ENCODE data around the gene H2BK1. TPM values are rescaled to one million over a fixed set of nuclear protein-coding genes. Genes with fewer than 3 reads are reported as not detected.

H2BK1 gene
- total RNA-seq, 6 experiments from 2014 or later, result not detected

- Histone ChIP-seq H3K4me1 (no peaks in the 10 kb centered on the region), H3K27ac (no peak overlapping the region), H3K27me3 (peaks cover 0 to 4% of the 10 kb centered on the region in 2 donors), H3K9me3 (no peaks in the 10 kb centered on the region), H3K36me3 (no peaks in the 10 kb centered on the region), H3K4me3 (no peak overlapping the region)
- intact Hi-C loops (cut with DNase I), result loop anchor here in 1 of 2 donors (10.0 kb wide), 1 partner anchor 50 kb away; no protein-coding TSS in a partner anchor
- ATAC-seq, result peak in 2 of 4 donors; percentile 13 to 21
- WGBS (ENCODE audit: insufficient coverage, low coverage, low lambda C conversion rate, missing lambda C conversion rate), result 30% methylated on average over 21 of the region's 77 CpGs
- peak in 1 of 3 donors; percentile 41 for DNase-seq
- TF ChIP-seq, protein P1, sequence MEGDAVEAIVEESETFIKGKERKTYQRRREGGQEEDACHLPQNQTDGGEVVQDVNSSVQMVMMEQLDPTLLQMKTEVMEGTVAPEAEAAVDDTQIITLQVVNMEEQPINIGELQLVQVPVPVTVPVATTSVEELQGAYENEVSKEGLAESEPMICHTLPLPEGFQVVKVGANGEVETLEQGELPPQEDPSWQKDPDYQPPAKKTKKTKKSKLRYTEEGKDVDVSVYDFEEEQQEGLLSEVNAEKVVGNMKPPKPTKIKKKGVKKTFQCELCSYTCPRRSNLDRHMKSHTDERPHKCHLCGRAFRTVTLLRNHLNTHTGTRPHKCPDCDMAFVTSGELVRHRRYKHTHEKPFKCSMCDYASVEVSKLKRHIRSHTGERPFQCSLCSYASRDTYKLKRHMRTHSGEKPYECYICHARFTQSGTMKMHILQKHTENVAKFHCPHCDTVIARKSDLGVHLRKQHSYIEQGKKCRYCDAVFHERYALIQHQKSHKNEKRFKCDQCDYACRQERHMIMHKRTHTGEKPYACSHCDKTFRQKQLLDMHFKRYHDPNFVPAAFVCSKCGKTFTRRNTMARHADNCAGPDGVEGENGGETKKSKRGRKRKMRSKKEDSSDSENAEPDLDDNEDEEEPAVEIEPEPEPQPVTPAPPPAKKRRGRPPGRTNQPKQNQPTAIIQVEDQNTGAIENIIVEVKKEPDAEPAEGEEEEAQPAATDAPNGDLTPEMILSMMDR (IDR thresholded peaks at IDR 0.05), result no peak
- no peak for TF ChIP-seq POLR2A (IDR thresholded peaks at IDR 0.05)
These were observed 35.8 kb downstream of the H2BK1 start for GRCh38 chr7:151174246-151175046.

- 78% methylated on average over 20 of the region's 43 CpGs for WGBS (ENCODE audit: insufficient coverage, low coverage, low lambda C conversion rate, missing lambda C conversion rate)
- peak in 1 of 3 donors; percentile 42 for DNase-seq
- H3K27me3 ChIP-seq, result peaks cover 2 to 4% of the 10 kb centered on the region in 2 donors
These were observed 36.7 kb downstream of the H2BK1 start for GRCh38 chr7:151173386-151174245.

DNA sequence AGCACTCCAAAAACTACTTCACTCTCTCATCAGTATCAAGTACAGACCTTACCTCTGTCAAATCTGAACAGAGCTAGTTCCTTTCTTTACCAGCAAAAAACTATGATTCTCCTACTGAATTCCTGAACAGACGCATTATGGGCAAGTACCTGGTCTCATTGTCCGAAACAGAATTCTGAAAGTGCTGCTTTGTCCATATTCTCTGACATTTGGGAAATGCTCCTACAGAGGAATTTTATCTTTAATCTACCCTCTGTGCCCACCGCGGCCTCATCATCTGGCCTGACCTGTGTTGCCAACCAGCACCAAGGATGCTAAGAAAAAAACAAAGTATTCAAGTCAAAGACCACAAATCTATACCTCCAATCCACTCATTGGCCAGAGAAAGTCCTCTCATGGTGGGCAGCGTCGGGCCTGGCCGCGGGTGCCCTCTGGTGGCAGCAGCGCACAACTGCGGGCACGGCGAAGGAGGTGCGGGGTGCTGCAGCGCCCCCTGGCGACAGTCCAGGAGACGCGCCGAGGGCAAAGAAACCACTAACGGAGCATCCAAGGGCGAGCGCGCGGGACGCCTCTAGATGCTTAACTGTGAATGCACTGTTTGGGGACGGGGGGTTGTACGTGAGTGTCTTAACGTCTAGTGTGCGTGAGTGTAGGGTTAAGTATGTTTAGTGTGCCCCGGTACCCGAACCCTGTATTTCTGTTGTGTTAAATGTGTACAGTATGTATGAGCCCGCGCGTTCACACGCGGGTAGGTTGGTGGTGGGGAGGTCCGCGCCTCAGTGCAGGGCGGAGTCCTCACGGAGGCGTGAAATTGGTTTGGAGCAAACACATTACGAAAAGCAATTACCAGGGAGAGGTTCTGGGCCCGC lies 37.8 kb downstream of the H2BK1 start:
- WGBS (ENCODE audit: insufficient coverage, low coverage, low lambda C conversion rate, missing lambda C conversion rate), result 24% methylated on average over 35 of the region's 42 CpGs
- Histone ChIP-seq H3K9me3 (no peaks in the 10 kb centered on the region), H3K36me3 (no peaks in the 10 kb centered on the region), H3K27me3 (peaks cover 4 to 10% of the 10 kb centered on the region in 2 donors), H3K4me1 (peaks cover 0 to 8% (median 2%) of the 10 kb centered on the region in 4 donors), H3K27ac (no peak overlapping the region), H3K4me3 (no peak overlapping the region)
- ATAC-seq (peak; percentile 92 to 99 (median 97)), DNase-seq (peak; percentile 82 to 86 (median 83))
- TF ChIP-seq, protein P1 (IDR thresholded peaks at IDR 0.05), result peak in 3 of 4 donors; percentile 100
- no peak for TF ChIP-seq POLR2A (IDR thresholded peaks at IDR 0.05)
- intact Hi-C loops (cut with DNase I), result loop anchor here in 1 of 2 donors (10.0 kb wide), 1 partner anchor 48 kb away; no protein-coding TSS in a partner anchor

More at GRCh38 chr7:151173386-151174245, 36.7 kb downstream of the H2BK1 start:
- H3K9me3 ChIP-seq, result no peaks in the 10 kb centered on the region
- no peaks in the 10 kb centered on the region for H3K36me3 ChIP-seq
- H3K4me1 ChIP-seq, result no peaks in the 10 kb centered on the region
- intact Hi-C loops (cut with DNase I), result loop anchor here in 1 of 2 donors (10.0 kb wide), 1 partner anchor 49 kb away; no protein-coding TSS in a partner anchor
- no peak overlapping the region for H3K4me3 ChIP-seq
- no peak for ATAC-seq
- no peak overlapping the region for H3K27ac ChIP-seq
- TF ChIP-seq, protein P1 (IDR thresholded peaks at IDR 0.05), result no peak
- no peak for TF ChIP-seq POLR2A (IDR thresholded peaks at IDR 0.05)

GRCh38 chr7:151168787-151169162 lies 41.5 kb downstream of the H2BK1 start:
- DNase-seq (peak in 1 of 3 donors; percentile 18), ATAC-seq (no peak)
- 15% methylated on average over 10 of the region's 10 CpGs for WGBS (ENCODE audit: insufficient coverage, low coverage, low lambda C conversion rate, missing lambda C conversion rate)
- intact Hi-C loops (cut with DNase I), result no loop called here
- H3K4me1 ChIP-seq, result peaks cover 0 to 16% (median 4%) of the 10 kb centered on the region in 4 donors
- TF ChIP-seq POLR2A (IDR thresholded peaks at IDR 0.05), result no peak
- TF ChIP-seq, protein P1 (IDR thresholded peaks at IDR 0.05), result no peak
- no peak overlapping the region for H3K27ac ChIP-seq
- no peak overlapping the region for H3K4me3 ChIP-seq
- no peaks in the 10 kb centered on the region for H3K36me3 ChIP-seq
- peaks cover 4 to 18% of the 10 kb centered on the region in 2 donors for H3K27me3 ChIP-seq
- no peaks in the 10 kb centered on the region for H3K9me3 ChIP-seq

Measured in right lobe of liver (tissue), 6 donors.